HCT116 (cell line): ENCODE measurements around the gene CFAP99. TPM values are rescaled to one million over a fixed set of nuclear protein-coding genes. Genes with fewer than 3 reads are reported as not detected.

Source experiments
- ATAC-seq: fragments of 200-7000 bp; cut with Tn5 transposase; 2 replicates; pipeline ENCODE4 v1.9.1; 2020; ENCODE audit warnings: mild to moderate bottlenecking, moderate library complexity
- BruUV-seq: library from RNA; stranded (reverse); fragments of 400-500 nt; replicated peaks from 2 replicates; lab custom pipeline; 2021; lab: Mats Ljungman, UMichigan
- CTCF ChIA-PET: fragments of 300-600 bp; sonication (Branson Sonifier 250); formaldehyde crosslinking; loops from one replicate; lab custom pipeline; 2021; ENCODE audit warnings: antibody characterized with exemption; lab: Charles Lee
- POLR2A ChIA-PET: fragments of 300-600, 350-600 bp; sonication (Branson Sonifier 250); formaldehyde crosslinking; loops from one replicate; lab custom pipeline; 2021; ENCODE audit warnings: antibody characterized with exemption; lab: Charles Lee
- RAD21 ChIA-PET, 2 experiments: fragments of 300-600 bp; sonication (Branson Sonifier 250); formaldehyde crosslinking; loops; one replicate each; lab custom pipeline; 2023; ENCODE audit warnings: low total read pairs in 2 of 2; ENCODE audit not compliant: uncharacterized antibody in 2 of 2, unreplicated experiment in 2 of 2, low non-redundant PET in 1 of 2; lab: Charles Lee
- DNase-seq: peaks from one replicate; pipeline ENCODE4 v3.0.0-alpha.2; 2010; ENCODE audit warnings: low read depth, low spot score
- H2AFZ ChIP-seq: fragments of 200-600 bp; shearing (Covaris generic), sonication (generic); 2 replicates; pipeline ENCODE4 v1.6.1; 2017; ENCODE audit warnings: low read depth, mixed run types, mixed read lengths, antibody characterized with exemption, low read length; ENCODE audit not compliant: poor library complexity, severe bottlenecking
- H3K27ac ChIP-seq: 2 replicates; pipeline ENCODE4 v1.5.1; 2012; ENCODE audit warnings: low read depth, low read length
- H3K27me3 ChIP-seq: fragments of 200-600 bp; sonication (generic); 2 replicates; pipeline ENCODE4 v1.6.1; 2016; ENCODE audit warnings: mixed run types, low read length, mixed read lengths; ENCODE audit not compliant: insufficient read depth
- H3K36me3 ChIP-seq, 2 experiments: fragments of 200-500 bp in 1 of 2; fragments of 200-600 bp in 1 of 2; sonication (Bioruptor generic) in 1 of 2; sonication (generic) in 1 of 2; 2 replicates each; pipeline versions ENCODE4 v1.5.1 to v1.6.1; 2014 to 2016; ENCODE audit warnings: low read length in 2 of 2, inconsistent platforms in 1 of 2, mixed read lengths in 1 of 2, mixed run types in 1 of 2; ENCODE audit not compliant: insufficient read depth in 2 of 2, control insufficient read depth in 1 of 2
- H3K4me1 ChIP-seq, 2 experiments: fragments of 200-600 bp in 1 of 2; sonication (generic) in 1 of 2; 2 replicates each; pipeline versions ENCODE4 v1.5.1 to v1.6.1; 2012 to 2017; ENCODE audit warnings: low read length in 2 of 2, inconsistent platforms in 1 of 2, mild to moderate bottlenecking in 1 of 2, mixed read lengths in 1 of 2, mixed run types in 1 of 2, moderate library complexity in 1 of 2; ENCODE audit not compliant: insufficient read depth in 2 of 2, control insufficient read depth in 1 of 2
- H3K4me2 ChIP-seq: fragments of 200-600 bp; sonication (generic); 2 replicates; pipeline ENCODE4 v1.6.1; 2017; ENCODE audit warnings: mixed run types, low read length, mixed read lengths
- H3K4me3 ChIP-seq, 2 experiments: fragments of 200-600 bp in 1 of 2; sonication (generic) in 1 of 2; replicated peaks in 1 of 2; 2 replicates each; pipeline ENCODE4 v1.5.1; 2011 to 2016; ENCODE audit warnings: low read length in 2 of 2, control low read depth in 1 of 2, low read depth in 1 of 2, mild to moderate bottlenecking in 1 of 2, mixed read lengths in 1 of 2, mixed run types in 1 of 2
- H3K79me2 ChIP-seq: fragments of 200-600 bp; sonication (generic); 2 replicates; pipeline ENCODE4 v1.6.1; 2017; ENCODE audit warnings: mild to moderate bottlenecking, mixed run types, low read length, moderate library complexity, mixed read lengths; ENCODE audit not compliant: insufficient read depth
- H3K9ac ChIP-seq: fragments of 200-600 bp; sonication (generic); 2 replicates; pipeline ENCODE4 v1.6.1; 2016; ENCODE audit warnings: low read length, mixed read lengths
- H3K9me2 ChIP-seq: fragments of 200-600 bp; sonication (generic), shearing (Covaris generic); 2 replicates; pipeline ENCODE4 v1.6.1; 2017; ENCODE audit warnings: mixed run types, mild to moderate bottlenecking, moderate library complexity; ENCODE audit not compliant: insufficient read depth
- H3K9me3 ChIP-seq, 2 experiments: fragments of 200-500 bp in 1 of 2; fragments of 200-600 bp in 1 of 2; sonication (Bioruptor generic) in 1 of 2; sonication (generic) in 1 of 2; 2 replicates each; pipeline ENCODE4 v1.6.1; 2014 to 2017; ENCODE audit warnings: low read length in 2 of 2, mixed read lengths in 2 of 2, inconsistent platforms in 1 of 2, low read depth in 1 of 2, mild to moderate bottlenecking in 1 of 2, mixed run types in 1 of 2, moderate library complexity in 1 of 2; ENCODE audit not compliant: control insufficient read depth in 1 of 2, insufficient read depth in 1 of 2
- H4K20me1 ChIP-seq: fragments of 200-600 bp; sonication (generic), shearing (Covaris generic); 2 replicates; pipeline ENCODE4 v1.6.1; 2017; ENCODE audit warnings: mixed run types, mild to moderate bottlenecking, moderate library complexity; ENCODE audit not compliant: insufficient read depth
- CEBPB ChIP-seq: IDR thresholded peaks from 2 replicates; pipeline ENCODE4 v1.6.1; 2012; ENCODE audit warnings: low read depth
- EGR1 ChIP-seq: IDR thresholded peaks from 2 replicates; pipeline ENCODE4 v1.6.1; 2012; ENCODE audit warnings: low read depth
- EZH2phosphoT487 ChIP-seq: fragments of 200-600 bp; IDR thresholded peaks from 2 replicates; pipeline ENCODE4 v1.6.1; 2018; ENCODE audit warnings: antibody characterized with exemption, borderline replicate concordance
- JUND ChIP-seq: IDR thresholded peaks from 2 replicates; pipeline ENCODE4 v1.6.1; 2012
- POLR2A ChIP-seq: IDR thresholded peaks from 2 replicates; pipeline ENCODE4 v1.7.0; 2011; ENCODE audit warnings: borderline replicate concordance; ENCODE audit not compliant: insufficient read depth, insufficient read length; ENCODE audit errors: extremely low read depth
- POLR2AphosphoS5 ChIP-seq: IDR thresholded peaks from 2 replicates; pipeline ENCODE4 v1.6.1; 2011; ENCODE audit warnings: mild to moderate bottlenecking, low read depth, low read length, moderate library complexity
- RAD21 ChIP-seq: IDR thresholded peaks from 2 replicates; pipeline ENCODE4 v1.6.1; 2012; ENCODE audit warnings: low read depth, mild to moderate bottlenecking
- SP1 ChIP-seq: IDR thresholded peaks from 2 replicates; pipeline ENCODE4 v1.6.1; 2012; ENCODE audit warnings: low read depth
- SRF ChIP-seq: IDR thresholded peaks from 2 replicates; pipeline ENCODE4 v1.6.1; 2012; ENCODE audit warnings: low read depth
- intact Hi-C: fragments of 100-400 bp; cut with micrococcal nuclease; formaldehyde crosslinking; loops from 2 replicates; pipeline ENCODE4 v1.10.0; 2022
- total RNA-seq: library from RNA; stranded (reverse); gene quantifications from one replicate; pipeline ENCODE4 v1.2.1, GENCODE V29; 2021; ENCODE audit not compliant: unreplicated experiment
- TF ChIP-seq, protein P1 (sequence below): IDR thresholded peaks from 2 replicates; pipeline ENCODE4 v1.6.1; 2012; ENCODE audit warnings: low read depth
- TF ChIP-seq, protein P2 (sequence below), 3 experiments: fragments of 200-600 bp in 1 of 3; sonication (generic) in 1 of 3; IDR thresholded peaks in 2 of 3; conservative IDR thresholded peaks in 1 of 3; 2 replicates each; pipeline ENCODE4 v1.5.1; 2012 to 2017; ENCODE audit warnings: low read depth in 2 of 3, low read length in 2 of 3, antibody characterized with exemption in 1 of 3, borderline replicate concordance in 1 of 3, control low read depth in 1 of 3, mild to moderate bottlenecking in 1 of 3, mixed read lengths in 1 of 3, mixed run types in 1 of 3, moderate library complexity in 1 of 3; ENCODE audit not compliant: insufficient read depth in 1 of 3
- TF ChIP-seq, protein P3 (sequence below): IDR thresholded peaks from 2 replicates; pipeline ENCODE4 v1.6.1; 2012

The CFAP99 gene
- total RNA-seq, 1 experiment from 2014 or later = 0.42 TPM

DNA sequence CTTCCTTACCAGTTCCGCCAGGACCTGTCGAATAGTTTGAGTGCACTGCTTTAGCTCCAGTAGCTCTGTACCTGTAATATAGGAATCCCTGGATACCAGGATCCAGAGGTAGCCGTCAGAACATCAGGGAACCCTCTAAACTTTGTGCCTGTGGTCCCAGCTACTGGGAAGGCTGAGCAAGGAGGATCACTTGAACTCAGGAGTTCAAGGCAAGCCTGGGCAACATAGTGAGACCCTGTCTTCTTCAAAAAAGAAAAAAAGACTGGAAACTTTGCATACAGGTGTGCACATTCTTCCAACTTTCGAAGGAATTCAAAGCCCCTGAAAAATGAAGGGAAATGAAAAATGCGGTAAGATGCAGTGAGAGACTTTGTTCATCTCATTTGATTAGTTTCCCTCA, 85.1 kb downstream of the CFAP99 start:
- H3K4me1 ChIP-seq = no peaks in the 10 kb centered on the region
- TF ChIP-seq, protein P1, sequence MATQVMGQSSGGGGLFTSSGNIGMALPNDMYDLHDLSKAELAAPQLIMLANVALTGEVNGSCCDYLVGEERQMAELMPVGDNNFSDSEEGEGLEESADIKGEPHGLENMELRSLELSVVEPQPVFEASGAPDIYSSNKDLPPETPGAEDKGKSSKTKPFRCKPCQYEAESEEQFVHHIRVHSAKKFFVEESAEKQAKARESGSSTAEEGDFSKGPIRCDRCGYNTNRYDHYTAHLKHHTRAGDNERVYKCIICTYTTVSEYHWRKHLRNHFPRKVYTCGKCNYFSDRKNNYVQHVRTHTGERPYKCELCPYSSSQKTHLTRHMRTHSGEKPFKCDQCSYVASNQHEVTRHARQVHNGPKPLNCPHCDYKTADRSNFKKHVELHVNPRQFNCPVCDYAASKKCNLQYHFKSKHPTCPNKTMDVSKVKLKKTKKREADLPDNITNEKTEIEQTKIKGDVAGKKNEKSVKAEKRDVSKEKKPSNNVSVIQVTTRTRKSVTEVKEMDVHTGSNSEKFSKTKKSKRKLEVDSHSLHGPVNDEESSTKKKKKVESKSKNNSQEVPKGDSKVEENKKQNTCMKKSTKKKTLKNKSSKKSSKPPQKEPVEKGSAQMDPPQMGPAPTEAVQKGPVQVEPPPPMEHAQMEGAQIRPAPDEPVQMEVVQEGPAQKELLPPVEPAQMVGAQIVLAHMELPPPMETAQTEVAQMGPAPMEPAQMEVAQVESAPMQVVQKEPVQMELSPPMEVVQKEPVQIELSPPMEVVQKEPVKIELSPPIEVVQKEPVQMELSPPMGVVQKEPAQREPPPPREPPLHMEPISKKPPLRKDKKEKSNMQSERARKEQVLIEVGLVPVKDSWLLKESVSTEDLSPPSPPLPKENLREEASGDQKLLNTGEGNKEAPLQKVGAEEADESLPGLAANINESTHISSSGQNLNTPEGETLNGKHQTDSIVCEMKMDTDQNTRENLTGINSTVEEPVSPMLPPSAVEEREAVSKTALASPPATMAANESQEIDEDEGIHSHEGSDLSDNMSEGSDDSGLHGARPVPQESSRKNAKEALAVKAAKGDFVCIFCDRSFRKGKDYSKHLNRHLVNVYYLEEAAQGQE = no peak
- no peak for TF ChIP-seq RAD21
- no peak for TF ChIP-seq JUND
- TF ChIP-seq POLR2AphosphoS5 = no peak
- no peak for TF ChIP-seq EZH2phosphoT487
- no peak for TF ChIP-seq POLR2A
- no peak overlapping the region for H2AFZ ChIP-seq
- 0 out of 2 replicates have a peak overlapping the region, but pooled peaks have one; percentile 22 for H3K27ac ChIP-seq
- ChIA-PET CTCF (no interaction called here), RAD21 (no interaction called here), POLR2A (interaction anchor here (1.3 kb wide), 1 partner anchor 32 kb away, joined by 3 read pairs; the partner anchor contains the start of gene FAM193A)
- no peak overlapping the region for H3K9ac ChIP-seq
- H4K20me1 ChIP-seq = peaks cover 10% of the 10 kb centered on the region; the same call in 1 of the 2 replicates
- no peak overlapping the region for H3K4me3 ChIP-seq
- intact Hi-C loops = no loop called here
- no peak for DNase-seq
- no peak overlapping the region for H3K4me2 ChIP-seq
- no TSS peak for BruUV-seq
- H3K27me3 ChIP-seq = no peaks in the 10 kb centered on the region
- H3K36me3 ChIP-seq = peaks cover 43 to 56% of the 10 kb centered on the region in 2 experiments
- no peak for ATAC-seq
- peaks cover 83% of the 10 kb centered on the region for H3K79me2 ChIP-seq
- no peaks in the 10 kb centered on the region for H3K9me2 ChIP-seq
- no peaks in the 10 kb centered on the region for H3K9me3 ChIP-seq

DNA sequence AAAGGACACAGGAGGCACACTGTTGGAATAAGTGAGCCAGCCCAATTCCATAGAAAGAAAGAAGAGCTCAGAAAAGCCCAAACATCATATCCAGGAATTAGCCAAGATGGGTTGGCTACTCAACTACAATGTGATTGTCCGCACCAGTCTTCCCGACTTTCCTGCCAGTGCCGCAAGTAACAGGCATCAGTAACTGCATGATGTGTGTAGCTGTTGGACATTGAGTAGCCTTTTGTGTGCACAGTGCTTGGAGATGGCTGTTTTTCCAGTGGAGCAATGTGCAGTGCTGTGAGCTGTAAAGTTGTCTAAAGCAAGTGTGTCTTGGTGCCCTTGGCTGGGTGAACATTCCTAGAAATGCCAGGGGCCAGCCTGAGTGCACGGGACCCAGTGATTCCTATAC, 88.5 kb downstream of the CFAP99 start:
- Histone ChIP-seq H4K20me1 (peaks cover 10% of the 10 kb centered on the region; the same call in 1 of the 2 replicates), H3K36me3 (peaks cover 34 to 50% of the 10 kb centered on the region in 2 experiments), H3K27ac (no peak overlapping the region), H3K9me3 (no peaks in the 10 kb centered on the region), H3K27me3 (no peaks in the 10 kb centered on the region), H3K9ac (no peak overlapping the region), H3K4me1 (no peaks in the 10 kb centered on the region), H3K4me2 (no peak overlapping the region), H3K4me3 (no peak overlapping the region), H2AFZ (no peak overlapping the region), H3K79me2 (peaks cover 83% of the 10 kb centered on the region), H3K9me2 (no peaks in the 10 kb centered on the region)
- intact Hi-C loops = no loop called here
- ATAC-seq = no peak
- RAD21 ChIA-PET = no interaction called here
- CTCF ChIA-PET = interaction anchor here (1.3 kb wide), 1 partner anchor 287 kb away, joined by 3 read pairs; no protein-coding TSS in a partner anchor
- no TSS peak for BruUV-seq
- no peak for DNase-seq
- POLR2A ChIA-PET = no interaction called here
- TF ChIP-seq RAD21 = no peak
- no peak for TF ChIP-seq JUND
- TF ChIP-seq, protein P2, sequence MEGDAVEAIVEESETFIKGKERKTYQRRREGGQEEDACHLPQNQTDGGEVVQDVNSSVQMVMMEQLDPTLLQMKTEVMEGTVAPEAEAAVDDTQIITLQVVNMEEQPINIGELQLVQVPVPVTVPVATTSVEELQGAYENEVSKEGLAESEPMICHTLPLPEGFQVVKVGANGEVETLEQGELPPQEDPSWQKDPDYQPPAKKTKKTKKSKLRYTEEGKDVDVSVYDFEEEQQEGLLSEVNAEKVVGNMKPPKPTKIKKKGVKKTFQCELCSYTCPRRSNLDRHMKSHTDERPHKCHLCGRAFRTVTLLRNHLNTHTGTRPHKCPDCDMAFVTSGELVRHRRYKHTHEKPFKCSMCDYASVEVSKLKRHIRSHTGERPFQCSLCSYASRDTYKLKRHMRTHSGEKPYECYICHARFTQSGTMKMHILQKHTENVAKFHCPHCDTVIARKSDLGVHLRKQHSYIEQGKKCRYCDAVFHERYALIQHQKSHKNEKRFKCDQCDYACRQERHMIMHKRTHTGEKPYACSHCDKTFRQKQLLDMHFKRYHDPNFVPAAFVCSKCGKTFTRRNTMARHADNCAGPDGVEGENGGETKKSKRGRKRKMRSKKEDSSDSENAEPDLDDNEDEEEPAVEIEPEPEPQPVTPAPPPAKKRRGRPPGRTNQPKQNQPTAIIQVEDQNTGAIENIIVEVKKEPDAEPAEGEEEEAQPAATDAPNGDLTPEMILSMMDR (IDR thresholded peaks at IDR 0.05 in 2 of 3, conservative IDR thresholded peaks at IDR 0.05 in 1 of 3; ENCODE audit: borderline replicate concordance in 1 of 3, insufficient read depth in 1 of 3, low read depth in 2 of 3, low read length in 2 of 3) = no peak
- TF ChIP-seq SRF = no peak
- TF ChIP-seq EGR1 = no peak
- no peak for TF ChIP-seq POLR2A
- no peak for TF ChIP-seq SP1
- TF ChIP-seq CEBPB = no peak
- TF ChIP-seq, protein P3, sequence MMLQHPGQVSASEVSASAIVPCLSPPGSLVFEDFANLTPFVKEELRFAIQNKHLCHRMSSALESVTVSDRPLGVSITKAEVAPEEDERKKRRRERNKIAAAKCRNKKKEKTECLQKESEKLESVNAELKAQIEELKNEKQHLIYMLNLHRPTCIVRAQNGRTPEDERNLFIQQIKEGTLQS = no peak
